ENCODE results near the gene ZNF454.

GRCh38 chr5:178995341-178995690 is 54.3 kb downstream of the ZNF454 start:
- no peak for TF ChIP-seq CTCF (IDR thresholded peaks at IDR 0.05)
- no peak for TF ChIP-seq ZFX (IDR thresholded peaks at IDR 0.05; ENCODE audit: borderline replicate concordance)

Measured in 22Rv1 (cell line).